Endothelial cell of umbilical vein (primary cell): ENCODE data around the gene FOXRED1. TPM values are rescaled to one million over a fixed set of nuclear protein-coding genes. Genes with fewer than 3 reads are reported as not detected.

Experiments used
- BruUV-seq: library from RNA; stranded (reverse); fragments of 400-500 nt; replicated peaks from 2 replicates; lab custom pipeline; 2021; lab: Mats Ljungman, UMichigan
- CTCF ChIA-PET: fragments of 300-600, 350-600 bp; sonication (Branson Sonifier 250); formaldehyde crosslinking; loops from one replicate; lab custom pipeline; 2021; ENCODE audit warnings: antibody characterized with exemption, inconsistent platforms; lab: Charles Lee
- POLR2A ChIA-PET: fragments of 300-600, 350-600 bp; sonication (Branson Sonifier 250); formaldehyde crosslinking; loops from one replicate; lab custom pipeline; 2021; ENCODE audit warnings: antibody characterized with exemption, inconsistent platforms; lab: Charles Lee
- DNase-seq: peaks from one replicate; pipeline ENCODE4 v3.0.0-alpha.2; 2011; ENCODE audit warnings: low read depth, low spot score
- FAIRE-seq: peaks from 2 replicates; lab custom pipeline; 2011; peaks lifted over from hg19 to GRCh38; lab: Jason Lieb, UNC
- H2AFZ ChIP-seq: 2 replicates; pipeline ENCODE4 v1.6.0; 2012; ENCODE audit warnings: low read depth, low read length, control low read depth, inconsistent platforms
- H3K27ac ChIP-seq: 2 replicates; pipeline ENCODE4 v1.5.1; 2011; ENCODE audit warnings: low read depth, mild to moderate bottlenecking, control low read depth, low read length, moderate library complexity; ENCODE audit not compliant: insufficient read depth
- H3K27me3 ChIP-seq, 2 experiments: 2 replicates each; pipeline versions ENCODE4 v1.6.0 to v1.6.1; 2011; ENCODE audit warnings: low read length in 2 of 2, mixed read lengths in 1 of 2; ENCODE audit not compliant: control insufficient read depth in 2 of 2, insufficient read depth in 2 of 2
- H3K36me3 ChIP-seq, 2 experiments: 2 replicates in 1 of 2; 3 replicates in 1 of 2; pipeline ENCODE4 v1.5.1; 2011; ENCODE audit warnings: low read length in 2 of 2, mild to moderate bottlenecking in 1 of 2, moderate library complexity in 1 of 2; ENCODE audit not compliant: control insufficient read depth in 2 of 2, insufficient read depth in 2 of 2; ENCODE audit errors: extremely low read depth in 1 of 2
- H3K4me1 ChIP-seq: 3 replicates; pipeline ENCODE4 v1.5.1; 2011; ENCODE audit warnings: mild to moderate bottlenecking, low read length; ENCODE audit not compliant: control insufficient read depth, insufficient read depth; ENCODE audit errors: extremely low read depth
- H3K4me2 ChIP-seq: 2 replicates; pipeline ENCODE4 v1.6.1; 2011; ENCODE audit warnings: low read length, control low read depth, mixed read lengths; ENCODE audit not compliant: insufficient read depth
- H3K4me3 ChIP-seq, 3 experiments: fragments of 200-600 bp in 1 of 3; sonication (generic), shearing (Covaris generic) in 1 of 3; replicated peaks in 1 of 3; 2 replicates each; pipeline ENCODE4 v1.5.1; 2011 to 2016; ENCODE audit warnings: control low read depth in 3 of 3, low read length in 3 of 3, mild to moderate bottlenecking in 2 of 3, inconsistent platforms in 1 of 3, low read depth in 1 of 3, moderate library complexity in 1 of 3; ENCODE audit not compliant: insufficient read depth in 1 of 3
- H3K79me2 ChIP-seq: 2 replicates; pipeline ENCODE4 v1.6.0; 2012; ENCODE audit warnings: low read length, inconsistent platforms; ENCODE audit not compliant: control insufficient read depth, insufficient read depth
- H3K9ac ChIP-seq: replicated peaks from 2 replicates; pipeline ENCODE3; 2011; ENCODE audit warnings: low read length, control low read depth; ENCODE audit not compliant: insufficient read depth; ENCODE audit errors: extremely low read depth
- H3K9me1 ChIP-seq: replicated peaks from 3 replicates; pipeline ENCODE4 v1.6.0; 2011; ENCODE audit warnings: mild to moderate bottlenecking, low read length; ENCODE audit not compliant: control insufficient read depth, insufficient read depth; ENCODE audit errors: extremely low read depth
- H3K9me3 ChIP-seq: replicated peaks from 2 replicates; pipeline ENCODE4 v1.5.1; 2012; ENCODE audit warnings: low read length, inconsistent platforms; ENCODE audit not compliant: control insufficient read depth, insufficient read depth
- H4K20me1 ChIP-seq: replicated peaks from 2 replicates; pipeline ENCODE3; 2011; ENCODE audit warnings: mild to moderate bottlenecking, low read length; ENCODE audit not compliant: control insufficient read depth, insufficient read depth; ENCODE audit errors: extremely low read depth
- CTCF ChIP-seq, 2 donors: IDR thresholded peaks; 1 replicate in 1 of 2; 2 replicates in 1 of 2; pipeline ENCODE4 v1.5.1; 2011; ENCODE audit warnings: low read length in 2 of 2, mild to moderate bottlenecking in 2 of 2, moderate library complexity in 2 of 2, control low read depth in 1 of 2, inconsistent platforms in 1 of 2, low read depth in 1 of 2; ENCODE audit not compliant: insufficient read depth in 1 of 2; ENCODE audit errors: extremely low read depth in 1 of 2
- EZH2 ChIP-seq: IDR thresholded peaks from 2 replicates; pipeline ENCODE4 v1.6.1; 2012; ENCODE audit warnings: borderline replicate concordance, low read depth, mild to moderate bottlenecking, moderate library complexity, low read length, inconsistent platforms; ENCODE audit not compliant: severe bottlenecking
- FOS ChIP-seq: IDR thresholded peaks from 2 replicates; pipeline ENCODE4 v1.6.1; 2011; ENCODE audit warnings: mild to moderate bottlenecking, low read length, moderate library complexity, borderline replicate concordance; ENCODE audit not compliant: insufficient read depth
- GATA2 ChIP-seq: IDR thresholded peaks from 2 replicates; pipeline ENCODE4 v1.7.0; 2011; ENCODE audit warnings: low read depth, mild to moderate bottlenecking, moderate library complexity, mixed read lengths, low read length; ENCODE audit not compliant: insufficient read length, insufficient read depth
- JUN ChIP-seq: IDR thresholded peaks from 2 replicates; pipeline ENCODE4 v1.6.1; 2011; ENCODE audit warnings: borderline replicate concordance, low read depth; ENCODE audit not compliant: insufficient read length, insufficient read depth
- MAX ChIP-seq: IDR thresholded peaks from 2 replicates; pipeline ENCODE4 v1.6.1; 2011; ENCODE audit not compliant: insufficient read depth, insufficient read length
- MYC ChIP-seq: IDR thresholded peaks from one replicate; pipeline ENCODE4 v1.6.1; 2011; ENCODE audit warnings: mild to moderate bottlenecking, low read depth, low read length
- POLR2A ChIP-seq: IDR thresholded peaks from 2 replicates; pipeline ENCODE4 v1.6.1; 2012; ENCODE audit warnings: low read depth, mild to moderate bottlenecking, control low read depth, low read length
- POLR2AphosphoS5 ChIP-seq: IDR thresholded peaks from 2 replicates; pipeline ENCODE4 v1.6.1; 2012; ENCODE audit warnings: low read depth, mild to moderate bottlenecking, control low read depth, low read length, moderate library complexity; ENCODE audit not compliant: insufficient read depth
- dilution Hi-C: fragments of 300-500 bp; cut with MboI; formaldehyde crosslinking; loops from one replicate; pipeline ENCODE4 v1.15.0; 2019; ENCODE audit warnings: low sequenced_read_pairs; ENCODE audit not compliant: extremely low pct_ligation_motif_present
- intact Hi-C: fragments of 100-400 bp; cut with micrococcal nuclease; formaldehyde crosslinking; loops from one replicate; pipeline ENCODE4 v1.10.0; 2022
- polyA plus RNA-seq, 4 experiments: library from polyadenylated mRNA; depleted of rRNA in 3 of 4; stranded (reverse) in 3 of 4; unstranded in 1 of 4; fragments of >200 nt; gene quantifications; 2 replicates each; pipeline versions ENCODE4 v1.2.1 to v1.2.3, GENCODE V29; 2011 to 2012; ENCODE audit warnings: missing spikeins in 1 of 4
- total RNA-seq: library from RNA; stranded (reverse); gene quantifications from 2 replicates; pipeline ENCODE4 v1.2.3, GENCODE V29; 2021

The FOXRED1 gene
- total and polyA plus RNA-seq, 2 donors (not counting 3 experiments of a cell fraction or from before 2014, with no cell fraction given): 32.4 to 33.5 TPM

GRCh38 chr11:126312961-126313360, 44.0 kb downstream of the FOXRED1 start:
- BruUV-seq: no TSS peak
- Histone ChIP-seq H3K9ac (no peak overlapping the region), H3K4me1 (no peaks in the 10 kb centered on the region), H2AFZ (no peak overlapping the region), H3K4me2 (no peak overlapping the region), H3K9me1 (no peaks in the 10 kb centered on the region), H3K4me3 (no peak overlapping the region), H3K27me3 (no peaks in the 10 kb centered on the region), H3K79me2 (no peaks in the 10 kb centered on the region), H3K9me3 (no peaks in the 10 kb centered on the region), H4K20me1 (no peaks in the 10 kb centered on the region), H3K36me3 (no peaks in the 10 kb centered on the region), H3K27ac (no peak overlapping the region)
- dilution Hi-C loops: no loop called here
- ChIA-PET POLR2A (interaction anchor here (0.6 kb wide), 1 partner anchor 11 kb away, joined by 3 read pairs; no protein-coding TSS in a partner anchor), CTCF (interaction anchor here (5.1 to 10.7 kb wide), 2 partner anchors 128 to 170 kb away, joined by 64 to 437 read pairs; no protein-coding TSS in a partner anchor)
- FAIRE-seq (no peak), DNase-seq (no peak)
- intact Hi-C loops: loop anchor here (5.0 kb wide), 1 partner anchor 104 kb away; no protein-coding TSS in a partner anchor
- TF ChIP-seq POLR2A (no peak), JUN (no peak), POLR2AphosphoS5 (no peak), MYC (no peak), CTCF (IDR thresholded peaks at IDR 0.05; ENCODE audit: extremely low read depth in 1 of 2, insufficient read depth in 1 of 2, low read depth in 1 of 2, low read length in 2 of 2) (no peak), FOS (no peak), MAX (no peak), GATA2 (no peak), EZH2 (no peak)
